ENCODE measurements around the gene BCOR. TPM values are rescaled to one million over a fixed set of nuclear protein-coding genes. Genes with fewer than 3 reads are reported as not detected.

The BCOR gene
- total and polyA plus RNA-seq, 9 of the 15 experiments (the other 6 are each of a cell fraction or from before 2014, with no cell fraction given), result 27.5 to 113 (median 37.6) TPM

DNA sequence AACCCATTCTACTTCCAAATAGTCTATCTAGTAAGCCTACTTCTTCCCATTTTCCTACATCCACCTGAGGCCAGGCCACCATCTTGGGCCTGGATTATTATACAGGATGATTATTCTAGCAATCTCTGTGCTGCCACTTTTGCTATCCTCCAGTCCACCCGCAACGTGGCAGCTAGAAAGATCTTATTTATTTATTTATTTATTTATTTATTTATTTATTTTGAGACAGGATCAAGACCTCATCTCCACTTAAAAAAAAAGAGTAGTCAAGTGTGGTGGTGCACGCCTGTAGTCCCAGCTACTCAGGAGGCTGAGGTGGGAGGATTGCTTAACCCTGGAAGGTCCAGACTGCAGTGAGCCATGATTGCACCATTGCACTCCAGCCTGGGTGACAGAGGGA lies 15.2 kb upstream of the BCOR start (continued):
- TF ChIP-seq HNRNPLL (IDR thresholded peaks at IDR 0.05; ENCODE audit: low read depth, low read length, poor library complexity, severe bottlenecking) (no peak), MYBL2 (IDR thresholded peaks at IDR 0.05; ENCODE audit: low read depth) (no peak), MYBL2 (CRISPR knock-in tag; IDR thresholded peaks at IDR 0.05; ENCODE audit: borderline replicate concordance) (no peak), ZBTB11 (CRISPR knock-in tag; IDR thresholded peaks at IDR 0.05) (no peak), ETS2 (tag; IDR thresholded peaks at IDR 0.05; ENCODE audit: borderline replicate concordance, poor library complexity, severe bottlenecking) (no peak), CEBPZ (IDR thresholded peaks at IDR 0.05; ENCODE audit: borderline replicate concordance, low read depth, low read length) (no peak), ZNF696 (CRISPR knock-in tag; conservative IDR thresholded peaks at IDR 0.05) (no peak)
- TF ChIP-seq, protein P1, sequence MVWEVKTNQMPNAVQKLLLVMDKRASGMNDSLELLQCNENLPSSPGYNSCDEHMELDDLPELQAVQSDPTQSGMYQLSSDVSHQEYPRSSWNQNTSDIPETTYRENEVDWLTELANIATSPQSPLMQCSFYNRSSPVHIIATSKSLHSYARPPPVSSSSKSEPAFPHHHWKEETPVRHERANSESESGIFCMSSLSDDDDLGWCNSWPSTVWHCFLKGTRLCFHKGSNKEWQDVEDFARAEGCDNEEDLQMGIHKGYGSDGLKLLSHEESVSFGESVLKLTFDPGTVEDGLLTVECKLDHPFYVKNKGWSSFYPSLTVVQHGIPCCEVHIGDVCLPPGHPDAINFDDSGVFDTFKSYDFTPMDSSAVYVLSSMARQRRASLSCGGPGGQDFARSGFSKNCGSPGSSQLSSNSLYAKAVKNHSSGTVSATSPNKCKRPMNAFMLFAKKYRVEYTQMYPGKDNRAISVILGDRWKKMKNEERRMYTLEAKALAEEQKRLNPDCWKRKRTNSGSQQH (CRISPR knock-in tag; IDR thresholded peaks at IDR 0.05), result no peak
- TF ChIP-seq, protein P2, sequence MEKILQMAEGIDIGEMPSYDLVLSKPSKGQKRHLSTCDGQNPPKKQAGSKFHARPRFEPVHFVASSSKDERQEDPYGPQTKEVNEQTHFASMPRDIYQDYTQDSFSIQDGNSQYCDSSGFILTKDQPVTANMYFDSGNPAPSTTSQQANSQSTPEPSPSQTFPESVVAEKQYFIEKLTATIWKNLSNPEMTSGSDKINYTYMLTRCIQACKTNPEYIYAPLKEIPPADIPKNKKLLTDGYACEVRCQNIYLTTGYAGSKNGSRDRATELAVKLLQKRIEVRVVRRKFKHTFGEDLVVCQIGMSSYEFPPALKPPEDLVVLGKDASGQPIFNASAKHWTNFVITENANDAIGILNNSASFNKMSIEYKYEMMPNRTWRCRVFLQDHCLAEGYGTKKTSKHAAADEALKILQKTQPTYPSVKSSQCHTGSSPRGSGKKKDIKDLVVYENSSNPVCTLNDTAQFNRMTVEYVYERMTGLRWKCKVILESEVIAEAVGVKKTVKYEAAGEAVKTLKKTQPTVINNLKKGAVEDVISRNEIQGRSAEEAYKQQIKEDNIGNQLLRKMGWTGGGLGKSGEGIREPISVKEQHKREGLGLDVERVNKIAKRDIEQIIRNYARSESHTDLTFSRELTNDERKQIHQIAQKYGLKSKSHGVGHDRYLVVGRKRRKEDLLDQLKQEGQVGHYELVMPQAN (IDR thresholded peaks at IDR 0.05; ENCODE audit: borderline replicate concordance), result no peak
